Hepatocyte (in vitro differentiated cells): ENCODE results near the gene PACS1.
A peak's percentile ranks its signal among the peaks of the same experiment; 100 is the strongest.

Experiments
- CTCF ChIP-seq: fragments of 200-600 bp; sonication (generic); IDR thresholded peaks from 2 replicates; pipeline ENCODE4 v1.5.1; 2016; ENCODE audit warnings: antibody characterized with exemption, mild to moderate bottlenecking; ENCODE audit not compliant: poor library complexity
- EZH2 ChIP-seq: fragments of 200-600 bp; sonication (generic); IDR thresholded peaks from 2 replicates; pipeline ENCODE4 v1.6.1; 2016; ENCODE audit warnings: antibody characterized with exemption, mild to moderate bottlenecking, borderline replicate concordance

- peak; percentile 31 for TF ChIP-seq CTCF
- no peak for TF ChIP-seq EZH2
Measured at GRCh38 chr11:66268952-66269905, 199.2 kb downstream of the PACS1 start.
